GM10266 (cell line): ENCODE results near the gene MTURN.
A peak's percentile ranks its signal among the peaks of the same experiment; 100 is the strongest.

Source experiments
- DNase-seq: peaks from one replicate; pipeline ENCODE4 v3.0.0; 2012; ENCODE audit errors: extremely low spot score
- CTCF ChIP-seq: IDR thresholded peaks from 2 replicates; pipeline ENCODE4 v1.5.1; 2012; ENCODE audit warnings: mild to moderate bottlenecking, low read depth; ENCODE audit not compliant: control insufficient read depth, insufficient read depth; ENCODE audit errors: missing control alignments

MTURN gene

GRCh38 chr7:30149640-30150272 is 15.0 kb downstream of the MTURN start:
- no peak for DNase-seq
- TF ChIP-seq CTCF: no peak

- no peak for DNase-seq
- TF ChIP-seq CTCF: no peak
Observed at GRCh38 chr7:30150711-30151110, 15.9 kb downstream of the MTURN start.

GRCh38 chr7:30154111-30154587 is 19.4 kb downstream of the MTURN start:
- DNase-seq: no peak
- no peak for TF ChIP-seq CTCF

GRCh38 chr7:30155481-30155880 is 20.7 kb downstream of the MTURN start:
- TF ChIP-seq CTCF: no peak
- no peak for DNase-seq

- TF ChIP-seq CTCF: no peak
- no peak for DNase-seq
Observed at GRCh38 chr7:30157204-30157603, 22.4 kb downstream of the MTURN start.

- TF ChIP-seq CTCF: no peak
- no peak for DNase-seq
Observed at GRCh38 chr7:30159163-30159562, 24.4 kb downstream of the MTURN start.

- DNase-seq: no peak
- peak; percentile 9 for TF ChIP-seq CTCF
Observed at GRCh38 chr7:30159698-30160143, 24.9 kb downstream of the MTURN start.
